Gastrocnemius medialis (tissue), 4 donors: Measurements from ENCODE around the gene ZNF562. TPM values are rescaled to one million over a fixed set of nuclear protein-coding genes. Genes with fewer than 3 reads are reported as not detected.
"Not testable (repeated sequence)": the region's sequence is repeated elsewhere in the genome, so short reads cannot be mapped to it uniquely, and the experiment has no call there.

Experiments
- ATAC-seq, 2 donors: fragments of 150-250 bp; one replicate each; pipeline ENCODE4 v1.9.1; 2016
- DNase-seq, 2 donors: peaks; one replicate each; pipeline ENCODE4 v3.0.0-alpha.2; 2019
- H3K27ac ChIP-seq, 4 donors: fragments of 200-600 bp; sonication (generic); 1 replicate in 1 of 4; 2 replicates in 3 of 4; pipeline ENCODE4 v1.5.1; 2016 to 2018; ENCODE audit warnings: mild to moderate bottlenecking in 2 of 4, moderate library complexity in 1 of 4
- H3K27me3 ChIP-seq, 3 donors: fragments of 200-600 bp; sonication (generic) in 2 of 3; 1 replicate in 1 of 3; 2 replicates in 2 of 3; pipeline versions ENCODE4 v1.5.1 to v1.6.0; 2016 to 2019; ENCODE audit warnings: mild to moderate bottlenecking in 1 of 3, moderate library complexity in 1 of 3
- H3K36me3 ChIP-seq, 2 donors: fragments of 200-600 bp; sonication (generic) in 1 of 2; one replicate each; pipeline ENCODE4 v1.5.1; 2017 to 2018
- H3K4me1 ChIP-seq, 2 donors: fragments of 200-600 bp; sonication (generic) in 1 of 2; one replicate each; pipeline ENCODE4 v1.5.1; 2016 to 2017; ENCODE audit warnings: mild to moderate bottlenecking in 2 of 2
- H3K4me3 ChIP-seq, 4 donors: fragments of 200-600 bp; sonication (generic) in 3 of 4; 1 replicate in 1 of 4; 2 replicates in 3 of 4; pipeline ENCODE4 v1.5.1; 2016 to 2019; ENCODE audit warnings: mild to moderate bottlenecking in 2 of 4
- H3K9me3 ChIP-seq, 3 donors: fragments of 200-600 bp; sonication (generic) in 2 of 3; 1 replicate in 1 of 3; 2 replicates in 2 of 3; pipeline ENCODE4 v1.5.1; 2016 to 2019
- POLR2A ChIP-seq, 2 donors: fragments of 450-650 bp; IDR thresholded peaks; one replicate each; pipeline ENCODE4 v1.6.1; 2017; ENCODE audit warnings: antibody characterized with exemption in 2 of 2, mild to moderate bottlenecking in 2 of 2, moderate library complexity in 2 of 2
- in situ Hi-C, 4 donors: fragments of 200-750 bp; cut with MboI; loops; one replicate each; pipeline versions ENCODE4 v1.15.0 to v1.8.0; 2017; ENCODE audit warnings: low sequenced_read_pairs in 4 of 4
- intact Hi-C: fragments of 100-400 bp; cut with DNase I; formaldehyde crosslinking; loops from one replicate; pipeline ENCODE4 v1.15.1; 2023; ENCODE audit warnings: low total_unique reads
- total RNA-seq, 4 donors: library from RNA; depleted of rRNA; stranded (reverse); fragments of >200 nt; gene quantifications; one replicate each; pipeline versions ENCODE4 v1.1.0 to v1.2.3, GENCODE V29; 2016
- TF ChIP-seq, protein P1 (sequence below), 5 experiments: fragments of 450-650 bp in 3 of 5; fragments of 200-600 bp in 2 of 5; sonication (generic) in 2 of 5; IDR thresholded peaks in 4 of 5; conservative IDR thresholded peaks in 1 of 5; 1 replicate in 4 of 5; 2 replicates in 1 of 5; pipeline ENCODE4 v1.5.1; 2016 to 2019; ENCODE audit warnings: antibody characterized with exemption in 5 of 5, mild to moderate bottlenecking in 3 of 5, moderate library complexity in 3 of 5

The ZNF562 gene
- total RNA-seq, 4 donors from 2014 or later: 3.0 to 8.1 (median 6.6) TPM

DNA sequence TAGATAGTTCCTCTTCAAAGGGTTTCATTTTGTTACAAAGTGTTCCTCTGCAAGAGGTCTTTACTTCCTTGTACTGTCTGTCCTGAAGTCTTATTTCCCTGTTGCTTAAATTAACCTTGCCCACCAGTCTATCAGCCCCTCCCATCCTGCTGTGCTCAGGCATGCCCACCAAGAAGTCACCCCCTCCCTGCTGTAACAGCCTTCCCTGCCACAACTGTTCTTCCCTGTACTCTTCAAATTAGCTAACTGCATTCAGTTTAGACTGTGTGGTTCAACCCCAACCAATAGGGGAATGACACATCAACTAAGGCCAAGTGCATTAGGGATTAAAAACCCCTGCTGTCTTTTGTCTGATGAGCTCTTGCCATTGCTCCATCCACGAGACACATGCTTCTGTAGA lies 34.4 kb upstream of the ZNF562 start:
- no peak overlapping the region for H3K27ac ChIP-seq
- H3K9me3 ChIP-seq: no peaks in the 10 kb centered on the region

DNA sequence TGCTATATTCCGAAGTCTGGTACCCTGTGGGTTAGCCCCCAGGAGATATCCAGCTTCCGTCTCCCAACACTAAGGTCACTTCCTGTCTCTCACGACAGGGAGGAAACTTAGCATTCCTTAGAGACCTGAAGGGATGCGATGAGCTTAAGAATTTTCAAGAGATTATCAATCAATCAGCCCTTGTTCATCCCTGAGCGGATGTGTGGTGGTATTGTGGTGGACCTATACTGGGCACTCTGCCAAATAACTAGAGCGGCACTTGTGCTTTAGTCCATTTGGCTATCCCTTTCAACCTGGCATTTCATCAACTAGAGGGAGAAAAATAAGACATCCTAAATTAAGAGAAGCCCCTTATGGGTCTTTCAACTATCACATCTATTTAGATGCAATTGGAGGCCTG lies 30.9 kb upstream of the ZNF562 start:
- no peaks in the 10 kb centered on the region for H3K9me3 ChIP-seq
- no peaks in the 10 kb centered on the region for H3K27me3 ChIP-seq
- in situ Hi-C loops: no loop called here
- H3K27ac ChIP-seq: no peak overlapping the region
- intact Hi-C loops: no loop called here
- TF ChIP-seq, protein P1, sequence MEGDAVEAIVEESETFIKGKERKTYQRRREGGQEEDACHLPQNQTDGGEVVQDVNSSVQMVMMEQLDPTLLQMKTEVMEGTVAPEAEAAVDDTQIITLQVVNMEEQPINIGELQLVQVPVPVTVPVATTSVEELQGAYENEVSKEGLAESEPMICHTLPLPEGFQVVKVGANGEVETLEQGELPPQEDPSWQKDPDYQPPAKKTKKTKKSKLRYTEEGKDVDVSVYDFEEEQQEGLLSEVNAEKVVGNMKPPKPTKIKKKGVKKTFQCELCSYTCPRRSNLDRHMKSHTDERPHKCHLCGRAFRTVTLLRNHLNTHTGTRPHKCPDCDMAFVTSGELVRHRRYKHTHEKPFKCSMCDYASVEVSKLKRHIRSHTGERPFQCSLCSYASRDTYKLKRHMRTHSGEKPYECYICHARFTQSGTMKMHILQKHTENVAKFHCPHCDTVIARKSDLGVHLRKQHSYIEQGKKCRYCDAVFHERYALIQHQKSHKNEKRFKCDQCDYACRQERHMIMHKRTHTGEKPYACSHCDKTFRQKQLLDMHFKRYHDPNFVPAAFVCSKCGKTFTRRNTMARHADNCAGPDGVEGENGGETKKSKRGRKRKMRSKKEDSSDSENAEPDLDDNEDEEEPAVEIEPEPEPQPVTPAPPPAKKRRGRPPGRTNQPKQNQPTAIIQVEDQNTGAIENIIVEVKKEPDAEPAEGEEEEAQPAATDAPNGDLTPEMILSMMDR (IDR thresholded peaks at IDR 0.05 in 4 of 5, conservative IDR thresholded peaks at IDR 0.05 in 1 of 5): no peak
- TF ChIP-seq POLR2A (IDR thresholded peaks at IDR 0.05): no peak
- ATAC-seq: no peak
- no peaks in the 10 kb centered on the region for H3K36me3 ChIP-seq
- DNase-seq: no peak
- H3K4me3 ChIP-seq: no peak overlapping the region
- H3K4me1 ChIP-seq: no peaks in the 10 kb centered on the region

More for the DNA sequence above, 34.4 kb upstream of the ZNF562 start:
- no peak for DNase-seq
- peaks cover 0 to 4% (median 0%) of the 10 kb centered on the region in 3 donors for H3K27me3 ChIP-seq
- H3K4me3 ChIP-seq: no peak overlapping the region
- intact Hi-C loops (no loop called here), in situ Hi-C loops (no loop called here)
- H3K4me1 ChIP-seq: no peaks in the 10 kb centered on the region
- no peak for TF ChIP-seq POLR2A (IDR thresholded peaks at IDR 0.05)
- TF ChIP-seq, protein P1 (IDR thresholded peaks at IDR 0.05 in 4 of 5, conservative IDR thresholded peaks at IDR 0.05 in 1 of 5): no peak
- no peak for ATAC-seq
- no peaks in the 10 kb centered on the region for H3K36me3 ChIP-seq

DNA sequence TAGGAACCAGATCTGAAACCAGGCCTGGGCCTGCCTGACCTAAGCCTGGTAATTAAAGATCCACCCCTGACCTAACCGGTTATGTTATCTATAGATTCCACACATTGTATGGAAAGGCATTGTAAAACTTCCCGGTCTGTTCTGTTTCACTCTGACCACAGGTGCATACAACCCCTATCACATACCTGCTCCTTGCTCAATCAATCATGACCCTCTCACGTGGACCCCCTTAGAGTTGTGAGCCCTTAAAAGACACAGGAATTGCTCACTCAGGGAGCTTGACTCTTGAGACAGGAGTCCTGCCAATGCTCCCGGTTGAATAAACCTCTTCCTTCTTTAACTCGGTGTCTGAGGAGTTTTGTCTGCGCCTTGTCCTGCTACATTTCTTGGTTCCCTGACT lies 27.3 kb upstream of the ZNF562 start:
- in situ Hi-C loops (no loop called here), intact Hi-C loops (no loop called here)
- ATAC-seq: no peak

DNA sequence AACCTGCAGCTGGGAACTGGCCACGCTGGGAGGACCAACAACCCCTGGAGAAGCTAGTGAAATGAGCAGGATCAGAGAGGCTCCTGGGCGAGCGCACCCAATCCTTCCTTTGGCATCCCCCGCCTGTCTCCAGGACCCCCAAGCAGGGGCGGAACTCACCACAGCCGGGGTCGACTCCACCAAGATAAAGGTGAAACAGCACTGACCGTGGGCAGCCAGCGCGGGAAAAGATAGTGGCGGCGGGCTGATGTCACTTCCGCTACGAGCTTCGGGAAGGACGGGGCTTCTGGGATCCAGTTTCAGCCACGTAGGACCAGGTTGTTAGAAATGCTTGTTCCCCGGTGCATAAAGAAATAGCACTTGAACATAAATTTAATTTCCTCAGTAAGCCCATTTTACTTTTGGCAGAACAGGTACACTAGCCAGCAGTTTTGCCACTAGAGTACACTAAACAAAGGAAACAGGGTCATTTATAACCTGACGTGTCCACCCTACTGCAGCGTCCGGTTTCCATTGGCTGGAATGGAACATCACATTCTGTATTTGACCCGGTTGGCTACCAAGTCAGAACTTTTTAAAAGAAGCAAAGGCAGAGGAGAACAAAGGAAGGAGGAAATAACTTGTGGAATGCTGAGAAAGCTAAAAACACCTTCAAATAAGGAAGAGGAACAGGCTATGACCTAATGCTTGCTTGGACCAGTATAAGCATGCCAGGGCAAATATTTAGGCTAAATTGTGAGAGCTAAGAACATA lies 25.5 kb upstream of the ZNF562 start:
- Histone ChIP-seq H3K4me3 (no peak overlapping the region), H3K4me1 (no peaks in the 10 kb centered on the region), H3K9me3 (no peaks in the 10 kb centered on the region), H3K36me3 (no peaks in the 10 kb centered on the region), H3K27me3 (no peaks in the 10 kb centered on the region), H3K27ac (no peak overlapping the region)
- intact Hi-C loops (no loop called here), in situ Hi-C loops (no loop called here)
- ATAC-seq: no peak
- TF ChIP-seq POLR2A (IDR thresholded peaks at IDR 0.05): no peak
- TF ChIP-seq, protein P1 (IDR thresholded peaks at IDR 0.05 in 4 of 5, conservative IDR thresholded peaks at IDR 0.05 in 1 of 5): no peak
- DNase-seq: no peak

More for the DNA sequence above, 27.3 kb upstream of the ZNF562 start:
- TF ChIP-seq, protein P1 (IDR thresholded peaks at IDR 0.05 in 4 of 5, conservative IDR thresholded peaks at IDR 0.05 in 1 of 5): no peak
- no peak for TF ChIP-seq POLR2A (IDR thresholded peaks at IDR 0.05)
- H3K27ac ChIP-seq: no peak overlapping the region
- no peaks in the 10 kb centered on the region for H3K36me3 ChIP-seq
- H3K9me3 ChIP-seq: no peaks in the 10 kb centered on the region
- no peaks in the 10 kb centered on the region for H3K4me1 ChIP-seq
- no peak overlapping the region for H3K4me3 ChIP-seq
- no peak for DNase-seq
- H3K27me3 ChIP-seq: no peaks in the 10 kb centered on the region

DNA sequence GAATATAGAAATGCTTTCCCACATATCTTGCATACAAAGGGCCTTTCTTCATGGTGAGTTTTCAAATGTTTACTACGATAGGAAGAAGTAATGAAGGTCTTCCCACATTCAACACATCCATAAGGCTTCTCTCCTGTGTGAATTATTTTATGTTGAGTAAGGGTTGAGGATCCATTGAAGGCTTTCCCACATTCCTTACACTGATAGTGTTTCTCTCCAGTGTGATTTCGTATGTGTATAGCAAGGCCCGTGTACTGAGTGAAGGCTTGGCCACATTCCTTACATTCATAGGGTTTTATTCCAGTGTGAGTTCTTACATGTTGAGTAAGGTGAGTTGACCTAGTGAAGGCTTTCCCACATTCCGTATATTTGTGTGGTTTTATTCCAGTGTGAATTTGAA lies 15.4 kb upstream of the ZNF562 start:
- H3K9me3 ChIP-seq, ATAC-seq, intact Hi-C loops, in situ Hi-C loops, H3K27me3 ChIP-seq, H3K4me1 ChIP-seq, H3K36me3 ChIP-seq, H3K27ac ChIP-seq, H3K4me3 ChIP-seq, DNase-seq: not testable (repeated sequence)

DNA sequence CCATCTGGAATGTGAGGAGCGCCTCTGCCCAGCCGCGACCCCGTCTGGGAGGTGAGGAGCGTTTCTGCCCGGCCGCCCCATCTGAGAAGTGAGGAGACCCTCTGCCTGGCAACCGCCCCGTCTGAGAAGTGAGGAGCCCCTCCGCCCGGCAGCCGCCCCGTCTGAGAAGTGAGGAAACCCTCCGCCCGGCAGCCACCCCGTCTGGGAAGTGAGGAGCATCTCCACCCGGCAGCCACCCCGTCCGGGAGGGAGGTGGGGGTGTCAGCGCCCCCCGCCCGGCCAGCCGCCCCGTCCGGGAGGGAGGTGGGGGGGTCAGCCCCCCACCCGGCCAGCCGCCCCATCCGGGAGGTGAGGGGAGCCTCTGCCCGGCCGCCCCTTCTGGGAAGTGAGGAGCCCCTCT lies 5.1 kb upstream of the ZNF562 start:
- H3K4me3 ChIP-seq, H3K27me3 ChIP-seq, DNase-seq, intact Hi-C loops, H3K36me3 ChIP-seq, in situ Hi-C loops, H3K27ac ChIP-seq, H3K4me1 ChIP-seq, ATAC-seq, H3K9me3 ChIP-seq: not testable (repeated sequence)

DNA sequence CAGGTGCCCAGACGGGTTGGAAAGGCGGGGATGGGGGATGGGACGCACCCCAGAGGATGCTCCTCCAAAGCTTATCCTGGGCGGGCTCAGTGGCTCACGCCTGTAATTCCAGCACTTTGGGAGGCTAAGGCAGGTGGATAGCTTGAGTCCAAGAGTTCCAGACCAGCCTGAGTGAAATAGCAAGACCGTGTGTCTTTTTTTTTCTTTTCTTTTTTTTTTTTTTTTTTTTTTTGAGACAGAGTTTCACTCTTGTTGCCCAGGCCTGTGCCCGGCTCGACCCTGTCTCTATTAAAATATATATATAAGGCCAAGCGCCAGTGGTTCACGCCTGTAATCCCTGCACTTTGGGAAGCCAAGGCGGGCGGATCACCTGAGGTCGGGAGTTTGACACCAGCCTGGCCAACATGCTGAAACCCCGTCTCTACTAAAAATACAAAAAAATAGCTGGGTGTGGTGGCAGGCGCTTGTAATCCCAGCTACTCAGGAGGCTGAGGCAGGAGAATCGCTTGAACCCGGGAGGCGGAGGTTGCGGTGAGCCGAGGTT lies 530 bp upstream of the ZNF562 start:
- not testable (repeated sequence) for ATAC-seq, H3K4me1 ChIP-seq
- H3K4me3 ChIP-seq: peak overlapping the region; percentile 66 to 90 (median 70)

More for the DNA sequence above, 530 bp upstream of the ZNF562 start:
- intact Hi-C loops: loop anchor here (1.0 to 2.0 kb wide), 2 partner anchors 55 to 91 kb away; partner anchors contain the start of genes ZNF121 and ZNF561
- H3K27ac ChIP-seq: peak overlapping the region; percentile 81 to 88 (median 86)
- H3K27me3 ChIP-seq, H3K9me3 ChIP-seq, in situ Hi-C loops, DNase-seq: not testable (repeated sequence)
- H3K36me3 ChIP-seq: peaks cover 0 to 16% of the 10 kb centered on the region in 2 donors
